SK-N-MC (cell line): ENCODE data around the gene EIF1.

ENCODE experiments used
- EZH2 ChIP-seq: fragments of 200-600 bp; sonication (generic); IDR thresholded peaks from one replicate; pipeline ENCODE4 v1.6.1; 2017; ENCODE audit warnings: antibody characterized with exemption
- POLR2AphosphoS5 ChIP-seq: IDR thresholded peaks from 2 replicates; pipeline ENCODE4 v1.6.1; 2012; ENCODE audit warnings: mild to moderate bottlenecking, low read depth, low read length, borderline replicate concordance

DNA sequence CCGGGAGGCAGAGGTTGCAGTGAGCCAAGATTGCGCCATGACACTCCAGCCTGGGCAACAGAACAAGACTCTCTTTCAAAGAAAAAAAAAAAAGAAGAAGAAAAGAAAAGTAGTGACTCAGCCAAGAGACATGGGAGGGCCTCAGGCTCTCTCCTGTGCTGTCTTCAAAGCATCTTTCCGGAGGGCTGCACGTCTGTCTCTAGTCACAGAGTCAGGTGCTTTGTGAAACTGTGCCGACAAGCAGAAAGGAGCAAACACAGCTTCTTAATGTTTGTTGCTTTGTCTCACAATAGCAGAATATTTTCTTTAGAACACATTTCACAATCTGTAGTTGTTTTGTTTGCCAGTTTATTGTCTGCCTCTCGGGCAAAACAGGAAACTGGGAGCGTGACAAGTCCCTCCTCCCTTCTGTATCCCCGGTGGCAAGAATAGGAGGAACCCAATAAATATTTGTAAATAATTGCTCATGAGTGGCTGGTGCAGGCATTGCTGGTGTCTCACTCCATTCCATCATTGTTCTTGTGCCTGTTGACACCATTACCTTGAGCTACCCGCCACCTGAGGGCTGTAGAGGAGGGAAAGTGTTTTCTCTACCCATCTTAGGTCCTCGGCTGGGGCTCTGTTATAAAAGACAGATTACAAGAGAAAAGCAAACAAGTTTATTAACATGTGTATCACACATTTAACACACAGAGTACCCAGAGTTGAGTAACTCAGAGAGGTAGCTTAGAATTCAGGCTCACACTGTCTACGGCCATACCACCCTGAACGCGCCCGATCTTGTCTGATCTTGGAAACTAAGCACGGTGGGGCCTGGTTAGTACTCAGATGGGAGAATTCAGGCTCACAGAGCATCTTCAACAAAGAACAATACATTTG lies 29.0 kb downstream of the EIF1 start:
- no peak for TF ChIP-seq EZH2
- no peak for TF ChIP-seq POLR2AphosphoS5
